HG03571 (cell line): ENCODE measurements around the gene TAGAP.
A peak's percentile ranks its signal among the peaks of the same experiment; 100 is the strongest.
"Not testable (repeated sequence)": the region's sequence is repeated elsewhere in the genome, so short reads cannot be mapped to it uniquely, and the experiment has no call there.

Experiments used
- ATAC-seq: cut with Tn5 transposase; IDR thresholded peaks from one replicate; pipeline ENCODE4 v1.9.1; 2021; ENCODE audit not compliant: unreplicated experiment

The TAGAP gene

DNA sequence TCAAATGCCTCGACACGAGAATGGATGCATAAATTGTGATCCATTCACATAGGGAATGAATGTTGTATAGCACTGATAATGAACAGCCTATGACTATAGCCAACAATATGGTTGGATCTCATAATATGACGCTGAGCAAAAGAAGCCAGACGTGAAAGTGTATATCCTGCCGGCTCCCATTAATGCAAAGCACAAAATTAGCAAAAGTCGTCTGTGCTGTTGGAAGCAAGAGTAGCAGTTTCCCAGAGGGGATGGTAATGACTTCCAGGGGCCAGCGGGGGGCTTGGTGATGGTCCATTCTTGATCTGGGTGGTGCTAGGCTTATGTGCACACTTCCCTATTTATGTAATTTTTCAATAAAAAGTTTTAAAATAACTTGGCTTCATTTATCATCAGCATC lies 1.0 kb upstream of the TAGAP start:
- ATAC-seq = no peak

DNA sequence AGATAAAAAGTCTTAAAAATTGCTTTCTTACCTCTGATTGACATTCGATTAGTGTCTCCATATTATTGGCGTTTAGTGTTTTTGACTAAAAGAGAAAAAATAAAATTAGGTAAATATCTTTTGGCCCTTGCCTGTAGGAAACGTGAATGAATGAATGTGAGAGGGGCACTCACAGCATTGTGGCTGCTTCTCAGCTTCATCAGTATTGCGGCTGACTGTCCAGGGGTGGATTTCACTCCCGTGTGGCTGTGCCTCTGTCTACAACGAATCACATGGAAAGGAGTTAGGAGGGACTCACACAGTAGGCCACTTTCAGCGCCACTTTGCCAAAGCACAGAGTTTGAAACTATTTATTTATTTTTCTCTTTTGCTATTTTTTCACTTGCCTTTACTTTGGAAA lies 844 bp downstream of the TAGAP start:
- no peak for ATAC-seq

DNA sequence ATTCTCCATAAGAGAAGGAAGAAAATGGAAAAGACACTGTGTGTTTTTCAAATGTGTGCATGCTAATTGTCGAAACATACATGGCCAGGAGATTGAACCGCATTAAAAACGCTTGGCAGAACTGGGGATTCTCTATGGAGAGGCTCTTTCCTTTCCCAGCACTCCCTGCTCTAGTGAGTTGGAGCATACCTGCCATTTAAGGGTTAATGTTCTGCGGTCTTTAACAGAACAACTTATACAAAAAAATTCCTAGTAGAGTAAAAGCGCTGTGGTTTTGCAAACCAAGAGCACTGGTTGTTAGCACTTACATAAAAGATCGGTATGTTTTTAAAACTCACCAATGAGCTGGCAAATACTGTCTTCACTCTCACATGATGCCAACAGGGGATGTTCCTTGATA lies 1.5 kb downstream of the TAGAP start:
- no peak for ATAC-seq

DNA sequence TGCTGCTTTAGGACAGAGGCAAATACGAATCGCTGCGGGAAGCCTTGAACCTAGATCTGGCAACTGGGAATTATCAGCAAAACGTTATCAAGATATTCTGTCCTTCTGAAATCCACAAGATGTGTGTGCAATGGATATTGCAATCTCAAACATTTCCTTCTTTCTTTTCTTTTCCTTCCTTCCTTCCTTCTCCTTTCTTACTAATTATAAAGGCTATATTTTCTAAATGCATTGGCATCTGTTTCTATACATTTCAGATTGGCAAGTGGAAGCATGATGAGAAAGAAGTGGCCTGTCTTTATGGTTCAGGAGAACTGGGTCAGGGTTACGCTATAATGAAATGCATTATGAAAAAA lies 2.0 kb downstream of the TAGAP start:
- no peak for ATAC-seq

DNA sequence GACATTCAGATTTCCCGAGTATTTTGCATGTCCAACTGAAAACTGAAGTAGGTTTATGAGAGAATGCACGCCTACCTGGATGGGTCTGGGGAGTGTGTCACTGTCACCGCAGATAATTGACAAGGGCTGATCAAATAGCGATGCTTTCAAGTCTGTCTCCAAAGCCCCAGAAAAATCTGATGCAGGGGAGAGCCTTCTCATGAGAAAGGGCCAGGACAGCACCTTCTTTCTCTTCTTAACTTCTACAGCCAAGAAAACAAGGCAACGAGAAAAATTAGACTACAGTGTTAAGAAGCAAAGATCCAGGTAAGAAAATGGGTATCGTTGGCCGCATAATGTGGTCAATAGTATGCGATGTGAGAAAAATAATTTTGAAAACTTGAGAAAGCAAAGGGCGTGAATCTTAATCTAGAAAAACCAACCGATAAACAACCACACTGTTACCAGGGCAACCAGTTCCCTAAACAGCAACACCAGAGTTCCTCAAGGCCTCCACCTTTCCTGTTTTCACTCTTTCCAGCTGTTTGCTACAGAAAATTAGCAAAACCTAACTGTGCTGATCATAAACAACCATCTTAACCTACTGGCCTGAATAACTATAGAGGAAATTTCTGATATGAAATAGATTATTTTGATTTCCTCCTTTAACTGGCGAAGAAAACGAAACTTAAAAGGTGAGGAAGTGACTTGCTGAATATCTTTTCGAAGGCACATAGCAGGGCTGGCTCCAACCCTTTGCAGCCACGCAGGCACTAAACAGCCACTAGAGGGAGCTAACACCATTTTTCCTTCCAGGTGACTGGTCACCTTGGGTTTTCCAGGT lies 2.6 kb downstream of the TAGAP start:
- peak; percentile 30 for ATAC-seq

DNA sequence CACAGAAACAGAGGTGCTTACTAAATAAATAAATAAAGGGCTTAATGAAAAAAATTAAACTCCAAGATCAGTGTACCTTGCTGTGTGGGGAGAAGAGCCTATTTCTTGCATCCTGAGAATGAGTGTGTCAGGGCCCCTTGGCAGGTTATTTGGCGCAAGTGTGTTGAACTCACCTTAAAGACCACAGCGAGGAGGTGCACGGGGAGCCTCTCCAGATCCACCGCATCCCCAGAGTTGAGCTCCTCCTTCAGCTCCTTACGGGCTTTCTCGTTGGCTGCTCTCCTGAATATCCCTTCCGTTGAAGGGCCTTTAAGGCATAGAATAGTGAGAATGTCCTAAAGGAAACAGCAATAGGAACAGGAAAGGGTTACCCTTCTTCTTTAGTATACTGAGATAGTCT lies 3.6 kb downstream of the TAGAP start:
- no peak for ATAC-seq

DNA sequence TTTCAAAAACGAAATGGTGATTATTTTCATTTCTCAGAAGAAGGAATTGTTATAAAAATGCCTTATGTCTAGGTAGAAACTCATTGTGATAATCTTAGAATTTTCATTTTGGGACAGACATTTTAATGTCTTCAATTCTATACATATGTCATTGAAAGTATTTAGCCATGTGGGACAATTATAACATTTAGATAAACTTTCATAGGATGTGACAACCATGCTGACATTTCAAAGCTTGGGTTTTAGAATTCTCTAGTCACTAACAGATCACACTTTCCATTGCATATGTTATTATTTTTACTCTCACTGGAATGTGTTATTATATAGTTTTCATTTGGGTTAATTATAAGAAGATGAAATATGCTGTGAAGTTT lies 4.9 kb downstream of the TAGAP start:
- no peak for ATAC-seq

DNA sequence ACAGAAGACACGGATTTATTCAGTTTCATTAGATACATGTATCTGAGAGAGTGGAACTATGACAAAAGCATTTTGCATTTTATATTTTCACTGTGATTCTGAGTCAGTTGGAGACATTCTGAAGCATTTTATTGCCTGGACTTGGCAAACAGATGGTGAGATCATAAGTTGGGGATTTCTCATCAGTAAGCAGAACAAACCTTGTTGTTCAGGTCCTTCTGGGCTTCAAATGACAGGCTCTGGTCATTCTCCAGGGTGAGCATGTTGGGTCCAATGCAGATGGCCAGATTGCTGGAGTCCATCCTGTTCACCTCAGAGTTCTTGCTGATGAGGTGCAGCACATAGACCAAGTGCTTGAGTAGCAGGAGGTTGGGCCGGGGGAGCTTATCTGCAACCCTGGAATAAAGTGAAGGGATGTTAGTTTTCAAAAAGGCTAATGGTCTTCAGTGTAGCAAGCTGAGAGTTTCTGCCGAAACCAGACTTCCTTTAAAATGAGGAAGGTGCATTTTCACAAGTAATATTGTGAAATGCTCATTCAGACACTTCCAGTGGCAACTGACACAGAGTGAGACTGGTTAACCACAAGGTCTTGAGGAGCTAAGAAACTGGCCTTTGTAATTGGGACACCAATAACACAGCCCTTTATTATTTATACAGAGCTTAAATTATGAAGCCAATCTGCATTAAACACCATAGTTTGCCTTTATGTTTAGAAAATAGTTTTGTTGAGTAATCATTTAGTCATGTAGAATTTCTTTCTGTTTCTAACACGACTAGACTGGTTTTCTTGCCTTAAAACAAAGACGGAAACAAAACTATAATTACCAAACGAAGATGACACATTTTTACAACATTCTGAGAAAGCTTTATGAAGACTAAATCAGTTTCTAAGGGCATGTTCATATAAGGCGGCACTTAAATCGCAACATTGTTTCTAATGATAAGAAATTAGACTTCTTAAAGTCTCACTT lies 5.6 kb downstream of the TAGAP start:
- peak; percentile 82 for ATAC-seq

DNA sequence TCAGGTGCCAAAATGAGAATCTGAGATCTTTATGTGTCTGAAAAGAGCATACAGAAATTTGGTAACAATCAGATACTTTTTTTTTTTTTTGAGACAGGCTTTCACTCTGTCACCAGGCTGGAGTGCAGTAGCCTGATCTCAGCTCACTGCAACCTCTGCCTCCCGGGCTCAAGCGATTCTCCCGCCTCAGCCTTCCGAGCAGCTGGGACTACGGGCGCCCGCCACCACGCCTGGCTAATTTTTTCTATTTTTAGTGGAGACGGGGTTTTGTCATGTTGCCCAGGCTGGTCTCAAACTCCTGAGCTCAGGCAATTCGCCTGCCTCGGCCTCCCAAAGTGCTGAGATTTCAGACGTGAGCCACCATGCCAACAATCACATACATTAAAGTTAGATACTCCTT lies 6.5 kb downstream of the TAGAP start:
- not testable (repeated sequence) for ATAC-seq

DNA sequence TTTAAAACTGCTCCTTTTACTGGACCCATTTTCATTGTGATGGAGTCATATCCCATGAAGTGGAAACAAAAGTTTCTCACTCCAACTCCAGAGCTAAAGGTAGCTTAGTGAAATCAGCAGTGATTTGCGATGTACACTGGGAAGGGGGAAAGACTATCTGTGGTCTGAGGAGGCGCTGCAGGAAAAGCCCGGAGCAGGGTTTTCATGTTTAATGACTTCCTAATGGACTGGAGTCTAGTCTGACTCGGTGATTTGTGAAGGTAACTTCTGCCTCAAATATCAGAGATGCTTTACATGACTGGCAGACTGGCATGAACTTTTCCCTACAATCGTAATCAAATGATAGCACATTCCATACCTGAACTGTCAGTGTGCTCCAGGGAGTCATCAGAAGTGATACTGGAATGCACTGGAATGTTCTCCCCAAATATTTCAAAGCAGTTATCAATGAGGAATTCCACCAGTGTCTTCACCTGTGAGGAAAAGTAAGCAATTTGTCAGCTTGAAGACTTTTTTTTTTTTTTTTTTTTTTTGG lies 7.0 kb downstream of the TAGAP start:
- no peak for ATAC-seq

DNA sequence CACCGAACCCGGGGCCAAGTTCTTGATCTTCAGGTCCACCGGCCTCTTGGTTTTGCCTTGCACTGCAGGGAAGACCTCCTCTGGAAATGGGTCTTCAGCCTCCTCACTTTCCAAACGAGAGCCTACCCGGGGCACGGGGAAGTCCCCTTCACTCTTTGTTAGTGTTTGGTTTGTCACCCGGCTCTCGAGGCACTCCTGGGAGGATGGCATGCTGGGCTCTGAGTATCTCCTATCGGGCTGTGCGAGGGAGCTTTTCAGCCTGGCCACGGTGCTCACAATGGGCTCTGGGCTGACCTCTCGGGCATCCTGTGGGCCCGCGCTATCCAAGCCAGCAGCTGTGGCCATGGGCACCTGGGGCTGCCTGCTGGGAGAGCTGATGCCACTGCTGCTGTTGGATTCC lies 8.1 kb downstream of the TAGAP start:
- no peak for ATAC-seq

DNA sequence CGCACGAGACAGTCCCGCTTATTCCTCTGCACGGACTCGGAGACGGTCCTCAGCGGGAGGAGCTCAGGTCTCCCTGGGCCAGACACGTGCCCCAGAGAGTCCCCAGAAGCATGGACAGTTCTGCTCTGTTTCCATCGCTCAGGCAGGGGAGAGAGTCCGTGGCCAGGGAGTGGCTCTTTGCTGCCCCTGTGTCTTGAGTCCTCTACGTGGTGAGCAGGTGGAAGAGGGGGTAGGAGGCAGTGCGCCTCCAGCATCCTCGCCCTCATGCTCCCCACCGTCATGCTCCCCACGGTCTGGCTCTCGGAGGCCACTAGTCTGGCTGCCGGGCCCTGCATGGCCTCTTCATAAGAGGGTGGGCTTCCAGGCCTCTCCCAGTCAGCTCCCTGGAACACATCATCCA lies 8.9 kb downstream of the TAGAP start:
- no peak for ATAC-seq

DNA sequence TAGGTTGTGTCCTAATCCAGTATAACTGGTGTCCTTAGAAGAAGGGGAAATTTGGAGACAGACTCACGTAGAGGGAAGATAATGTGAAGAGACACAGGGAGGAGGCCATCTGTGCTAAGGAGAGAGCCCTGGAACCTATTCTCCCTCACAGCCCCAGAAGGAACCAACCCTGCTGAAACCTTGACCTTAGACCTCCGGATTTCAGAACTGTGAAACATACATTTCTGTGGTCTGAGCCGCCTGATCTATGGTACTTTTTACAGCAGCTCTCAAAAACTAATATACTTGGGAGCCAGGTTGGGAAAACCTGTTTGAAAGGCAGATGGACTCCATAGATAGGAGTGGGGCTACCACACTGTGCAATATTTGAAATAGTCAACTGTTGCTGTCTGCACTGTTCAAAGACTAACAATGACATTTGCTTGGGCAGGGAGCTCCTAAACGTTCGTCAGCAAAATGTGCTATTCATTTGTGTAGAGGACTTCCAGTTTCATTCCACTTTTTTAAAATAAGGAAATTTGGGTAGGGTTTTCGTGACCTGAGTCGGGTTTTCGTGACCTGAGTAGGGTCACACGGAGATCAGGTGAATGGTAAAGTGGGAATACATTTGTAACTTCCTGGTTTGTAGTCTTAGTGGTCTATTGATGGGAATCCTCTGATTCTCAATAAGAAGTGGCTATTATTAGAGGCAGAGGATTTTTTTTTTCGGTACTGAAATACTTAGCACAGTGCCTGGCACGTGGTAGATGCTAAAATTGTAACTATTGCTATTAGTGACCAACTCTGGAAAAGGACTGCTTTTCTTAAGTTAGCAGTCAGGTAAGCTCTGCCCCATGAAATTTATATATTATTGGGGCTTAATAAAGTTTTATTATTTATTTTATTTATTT lies 11.4 kb downstream of the TAGAP start:
- ATAC-seq = no peak

DNA sequence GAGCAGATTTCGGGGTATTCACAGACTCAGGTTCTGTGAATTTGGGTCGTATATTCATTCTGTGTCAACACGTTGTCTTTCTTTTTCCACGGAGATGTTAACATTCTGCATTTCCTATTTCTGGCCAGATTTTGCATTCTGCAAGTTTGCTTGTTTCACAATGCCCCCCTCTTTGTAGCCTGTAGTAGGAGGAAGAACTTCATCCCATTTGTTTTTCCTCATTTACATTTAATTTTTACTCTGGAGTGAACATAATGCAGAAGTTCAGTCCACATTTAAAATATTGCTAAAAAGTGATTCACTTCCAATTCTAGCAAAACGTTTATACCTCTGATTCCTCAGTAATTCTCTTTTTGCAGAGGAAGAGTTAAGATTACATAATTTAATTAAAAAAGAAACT lies 12.9 kb downstream of the TAGAP start:
- ATAC-seq = no peak

DNA sequence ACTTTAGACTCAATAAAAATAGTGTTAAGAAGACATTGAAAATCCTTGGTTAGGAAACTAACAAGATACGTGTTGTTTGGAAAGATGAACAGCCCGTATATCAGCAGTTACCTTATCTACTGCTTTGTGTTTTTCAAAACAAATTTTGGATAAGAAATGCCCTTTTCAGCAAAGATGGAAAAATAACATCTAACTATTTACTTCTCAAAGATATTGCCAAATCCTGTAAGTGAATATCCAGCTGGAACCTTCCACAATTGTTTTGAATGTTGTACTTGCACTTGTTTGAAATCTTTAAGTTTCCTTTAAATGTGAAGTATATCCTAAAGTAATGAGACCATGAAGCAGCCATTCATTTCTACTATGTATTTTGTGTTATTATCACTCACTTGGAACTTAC lies 14.6 kb downstream of the TAGAP start:
- ATAC-seq = no peak

DNA sequence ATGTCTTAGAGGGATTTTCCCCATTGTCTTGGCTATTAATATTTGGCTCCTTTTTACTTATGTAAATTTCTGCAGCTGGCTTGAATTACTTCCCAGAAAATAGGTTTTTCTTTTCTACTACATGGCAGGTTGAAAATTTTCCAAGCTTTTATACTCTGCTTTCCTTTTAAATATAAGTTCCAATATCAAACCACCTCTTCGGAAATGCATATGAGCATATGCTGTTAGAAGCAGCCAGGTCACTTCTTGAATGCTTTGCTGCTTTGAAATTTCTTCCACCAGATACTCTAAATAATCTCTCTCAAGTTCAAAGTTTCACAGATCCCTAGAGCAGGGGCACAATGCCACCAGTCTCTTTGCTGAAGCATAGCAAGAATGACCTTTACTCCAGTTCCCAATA lies 19.6 kb downstream of the TAGAP start:
- not testable (repeated sequence) for ATAC-seq

DNA sequence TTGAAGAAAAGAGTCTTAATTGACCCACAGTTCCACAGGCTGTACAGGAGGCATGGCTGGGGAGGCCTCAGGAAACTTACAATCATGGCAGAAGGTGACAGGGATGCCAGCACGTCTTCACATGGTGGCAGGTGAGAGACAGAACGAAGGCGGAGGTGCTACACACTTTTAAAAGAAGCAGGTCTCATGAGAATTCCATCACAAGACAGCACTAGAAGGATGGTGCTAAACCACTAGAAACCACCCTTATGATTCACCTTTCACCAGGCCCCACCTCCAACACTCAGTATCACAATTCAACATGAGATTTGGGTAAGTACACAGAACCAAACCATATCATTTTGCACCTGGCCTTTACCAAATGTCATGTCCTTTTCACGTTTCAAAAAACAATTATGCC lies 20.9 kb downstream of the TAGAP start:
- ATAC-seq = no peak

DNA sequence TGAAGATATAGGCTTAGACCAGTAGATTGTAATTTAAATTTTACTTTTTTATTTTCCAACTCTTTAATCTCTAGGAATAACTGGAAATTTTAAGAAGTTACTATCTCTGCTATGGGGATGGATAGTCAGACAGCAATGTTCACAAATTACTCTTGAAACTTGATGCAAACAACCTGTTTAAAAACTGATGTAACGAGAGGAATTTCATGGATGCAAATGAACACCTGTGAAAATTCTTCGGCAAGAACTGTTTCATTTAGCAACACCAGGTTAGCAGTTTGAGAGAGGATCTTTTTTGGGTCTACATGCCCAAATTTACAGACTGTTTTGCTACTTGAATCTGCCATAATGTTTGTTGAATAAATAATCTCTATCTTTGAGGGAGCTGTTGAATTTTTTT lies 24.8 kb downstream of the TAGAP start:
- no peak for ATAC-seq

DNA sequence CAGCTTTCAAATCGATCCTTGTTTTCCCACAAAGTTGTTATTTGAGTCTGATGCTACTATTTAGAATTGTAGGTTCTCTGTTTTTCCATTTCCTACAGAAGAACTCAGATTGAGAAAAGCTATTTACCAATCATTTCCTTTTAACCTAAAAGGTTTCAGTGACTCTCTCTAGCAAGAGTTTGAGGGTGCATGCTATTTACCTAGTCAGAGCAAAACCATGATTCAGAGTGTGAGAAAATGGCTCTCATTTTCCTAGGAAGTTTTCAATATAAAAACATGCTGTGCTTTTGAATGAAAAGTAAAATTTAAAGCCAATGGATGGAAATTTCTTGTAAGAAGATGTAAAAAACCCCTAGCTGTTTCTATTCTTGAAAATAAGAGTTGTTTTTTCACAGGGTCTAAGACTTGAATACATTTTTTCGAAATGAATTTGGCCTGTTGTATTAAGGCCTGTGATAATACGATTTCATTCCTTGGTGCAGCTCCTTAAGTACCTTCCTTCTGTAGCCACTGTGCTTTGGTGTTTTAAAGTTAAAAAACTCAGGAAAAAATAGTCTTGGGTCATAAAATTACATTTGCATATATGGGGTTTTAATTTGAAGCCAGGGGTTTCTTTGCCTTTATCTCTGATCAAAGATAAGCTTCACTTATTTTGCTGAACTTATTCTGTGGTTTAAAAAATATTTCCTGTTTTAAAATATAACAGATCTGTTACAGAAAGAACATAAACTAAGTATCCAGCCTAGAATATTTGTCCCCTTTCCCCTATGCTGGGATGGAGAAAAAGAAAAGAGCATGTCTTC lies 26.8 kb downstream of the TAGAP start:
- no peak for ATAC-seq

DNA sequence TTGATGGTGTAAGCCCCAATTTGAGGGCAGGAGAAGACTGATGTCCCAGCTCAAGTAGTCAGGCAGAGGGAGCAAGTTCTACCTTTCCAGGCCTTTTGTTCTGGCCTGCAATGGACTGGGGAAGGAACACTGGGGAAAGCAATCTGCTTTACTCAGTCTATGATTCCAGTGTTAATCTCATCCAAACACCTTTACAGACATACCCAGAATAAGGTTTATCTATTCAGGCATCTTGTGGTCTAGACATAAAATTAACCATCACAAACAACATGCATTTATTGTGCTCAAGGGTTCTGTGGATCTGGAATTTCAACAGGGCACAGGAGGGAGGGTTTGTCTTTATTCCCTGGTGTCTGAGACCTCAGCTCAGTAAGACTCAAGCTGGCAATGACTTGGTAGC lies 30.4 kb downstream of the TAGAP start:
- ATAC-seq = no peak
